Measurements from ENCODE around the gene STAP2.

The STAP2 gene, protein sequence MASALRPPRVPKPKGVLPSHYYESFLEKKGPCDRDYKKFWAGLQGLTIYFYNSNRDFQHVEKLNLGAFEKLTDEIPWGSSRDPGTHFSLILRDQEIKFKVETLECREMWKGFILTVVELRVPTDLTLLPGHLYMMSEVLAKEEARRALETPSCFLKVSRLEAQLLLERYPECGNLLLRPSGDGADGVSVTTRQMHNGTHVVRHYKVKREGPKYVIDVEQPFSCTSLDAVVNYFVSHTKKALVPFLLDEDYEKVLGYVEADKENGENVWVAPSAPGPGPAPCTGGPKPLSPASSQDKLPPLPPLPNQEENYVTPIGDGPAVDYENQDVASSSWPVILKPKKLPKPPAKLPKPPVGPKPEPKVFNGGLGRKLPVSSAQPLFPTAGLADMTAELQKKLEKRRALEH

DNA sequence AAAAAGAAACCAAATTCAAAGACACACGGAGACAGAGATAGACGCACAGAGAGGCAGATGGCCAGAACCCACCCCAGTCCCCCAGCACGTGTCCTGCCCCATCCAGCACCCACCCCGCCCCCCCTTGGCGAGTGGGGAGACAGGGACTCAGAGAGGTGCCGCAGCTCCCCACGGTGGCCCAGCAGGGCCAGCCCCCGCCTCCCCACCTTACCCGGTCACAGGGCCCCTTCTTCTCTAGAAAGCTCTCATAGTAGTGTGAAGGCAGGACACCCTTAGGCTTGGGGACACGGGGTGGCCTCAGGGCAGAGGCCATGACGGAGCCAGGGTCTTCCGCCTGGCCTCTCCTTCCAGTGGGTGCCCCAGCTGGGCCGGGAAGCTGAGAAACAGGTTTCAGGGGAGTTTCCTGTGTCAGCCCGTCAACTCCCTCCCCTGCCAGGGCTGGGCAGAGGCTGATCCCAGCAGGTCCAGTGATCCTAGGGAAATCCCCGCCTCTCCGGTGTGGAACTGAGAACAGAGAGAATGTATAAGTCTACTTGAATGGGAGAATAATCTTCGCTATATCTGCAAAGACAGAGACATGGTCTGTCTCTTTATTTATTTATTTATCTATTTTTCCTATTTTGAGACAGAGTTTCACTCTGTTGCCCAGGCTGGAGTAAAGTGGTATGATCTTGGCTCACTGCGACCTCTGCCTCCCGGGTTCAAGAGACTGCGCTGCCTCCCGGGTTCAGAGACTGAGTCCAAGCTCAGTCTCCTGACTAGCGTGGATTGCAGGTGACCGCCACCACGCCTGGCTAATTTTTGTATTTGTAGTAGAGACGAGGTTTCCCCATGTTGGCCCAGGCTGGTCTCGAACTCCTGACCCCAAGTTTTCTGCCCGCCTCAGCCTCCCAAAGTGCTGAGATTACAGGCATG, at the start of gene STAP2:
Gene STAP2, minus strand, starts transcription at position 387 of the 915 bp plus-strand sequence. Its CDS starts 74 bp downstream, at position 313.
- DNase-seq (ENCODE audit: low read depth): no peak

DNA sequence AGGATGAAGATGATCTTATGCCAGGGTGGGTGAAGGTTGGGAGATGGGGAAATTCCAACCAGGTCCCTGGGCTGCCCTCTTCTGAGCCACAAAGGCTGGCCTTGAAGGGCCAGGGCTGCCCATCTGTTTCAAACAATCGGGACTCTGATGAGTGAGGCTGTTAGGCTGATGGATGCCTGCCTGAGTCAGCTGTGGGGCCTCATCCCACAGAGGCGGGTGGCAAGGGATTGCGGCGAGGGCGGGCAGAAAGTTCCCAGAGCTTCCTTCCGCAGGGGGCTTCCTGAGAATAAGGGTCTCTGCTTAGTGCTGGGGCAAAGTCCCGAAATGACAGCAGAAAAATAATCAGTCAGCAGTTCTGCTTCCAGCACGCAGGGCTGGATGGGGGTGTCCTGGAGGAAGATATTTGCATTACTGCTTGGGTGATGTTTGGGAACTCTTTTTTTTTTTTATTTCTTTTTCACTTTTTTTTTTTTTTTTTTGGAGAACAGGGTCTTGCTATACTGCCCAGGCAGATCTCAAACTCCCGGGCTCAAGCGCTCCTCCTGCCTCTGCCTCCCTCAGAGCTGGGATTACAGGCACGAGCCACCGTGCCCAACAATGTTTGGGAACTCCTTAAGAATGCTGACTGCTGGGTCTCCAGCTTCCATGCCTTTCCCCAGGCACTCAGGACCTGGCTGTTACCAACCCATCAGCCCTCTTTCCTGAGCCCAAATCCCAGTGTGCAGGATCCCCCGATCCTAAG, 47.6 kb upstream of the STAP2 start:
- DNase-seq (ENCODE audit: low read depth): no peak

DNA sequence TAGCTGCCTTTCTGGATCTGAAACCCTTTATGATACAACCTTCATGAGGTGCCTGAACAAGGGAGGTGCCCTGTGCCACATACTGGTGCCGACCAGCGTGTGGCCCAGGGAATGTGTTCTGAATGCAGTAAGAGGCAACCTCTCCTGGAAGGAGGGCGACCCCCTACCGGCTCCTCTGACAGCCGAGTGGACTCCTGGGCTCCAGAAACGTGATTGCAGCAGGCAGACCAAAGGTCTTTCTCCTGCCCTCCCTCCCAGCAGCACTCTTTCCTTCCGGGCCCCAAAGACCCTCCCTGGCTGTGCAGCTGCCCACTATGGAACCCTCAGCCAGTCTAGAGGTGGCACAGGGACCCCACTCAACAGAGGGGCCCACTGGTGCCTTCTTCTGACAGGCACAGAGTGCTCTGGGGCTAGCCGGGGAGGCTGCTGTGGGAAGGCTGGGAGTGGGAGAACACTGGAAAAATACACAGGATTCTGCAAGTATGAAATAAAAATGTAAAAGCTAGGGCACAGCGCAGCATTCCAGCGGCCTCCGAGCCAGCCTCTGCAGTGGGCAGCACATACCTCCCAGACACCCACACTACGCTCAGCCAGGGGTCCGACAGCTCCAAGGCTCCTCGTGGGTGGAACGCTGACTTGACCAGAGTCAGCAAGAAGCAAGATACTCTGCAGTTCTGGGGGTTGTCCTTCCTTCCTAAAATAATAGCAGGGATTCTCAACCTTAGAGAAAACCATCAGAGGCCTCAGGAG, 46.8 kb upstream of the STAP2 start:
- no peak for DNase-seq (ENCODE audit: low read depth)

DNA sequence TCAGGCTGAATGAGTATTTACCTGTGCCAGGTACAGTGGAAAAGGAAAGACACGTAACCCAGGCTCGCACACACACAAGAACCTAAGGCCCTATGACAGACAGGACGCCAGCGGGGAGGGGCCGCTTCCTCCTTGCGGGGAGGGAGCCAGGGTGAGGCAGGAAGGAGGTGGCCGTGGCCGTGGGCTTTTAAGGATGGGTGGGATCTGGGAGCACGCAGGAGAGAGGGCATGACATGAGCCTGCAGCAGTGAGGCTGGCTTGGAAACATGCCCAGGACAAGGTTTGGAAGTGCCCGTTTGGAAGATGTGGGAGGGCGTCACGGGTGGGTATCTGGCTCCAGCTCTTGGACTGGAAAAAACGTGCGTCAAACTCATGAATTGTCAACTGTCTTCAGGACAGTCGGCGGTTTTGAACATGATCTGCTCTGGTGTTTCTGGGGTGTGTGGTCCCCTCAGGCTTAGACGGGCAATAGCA, 41.7 kb upstream of the STAP2 start:
- peak; percentile 33 for DNase-seq (ENCODE audit: low read depth)

DNA sequence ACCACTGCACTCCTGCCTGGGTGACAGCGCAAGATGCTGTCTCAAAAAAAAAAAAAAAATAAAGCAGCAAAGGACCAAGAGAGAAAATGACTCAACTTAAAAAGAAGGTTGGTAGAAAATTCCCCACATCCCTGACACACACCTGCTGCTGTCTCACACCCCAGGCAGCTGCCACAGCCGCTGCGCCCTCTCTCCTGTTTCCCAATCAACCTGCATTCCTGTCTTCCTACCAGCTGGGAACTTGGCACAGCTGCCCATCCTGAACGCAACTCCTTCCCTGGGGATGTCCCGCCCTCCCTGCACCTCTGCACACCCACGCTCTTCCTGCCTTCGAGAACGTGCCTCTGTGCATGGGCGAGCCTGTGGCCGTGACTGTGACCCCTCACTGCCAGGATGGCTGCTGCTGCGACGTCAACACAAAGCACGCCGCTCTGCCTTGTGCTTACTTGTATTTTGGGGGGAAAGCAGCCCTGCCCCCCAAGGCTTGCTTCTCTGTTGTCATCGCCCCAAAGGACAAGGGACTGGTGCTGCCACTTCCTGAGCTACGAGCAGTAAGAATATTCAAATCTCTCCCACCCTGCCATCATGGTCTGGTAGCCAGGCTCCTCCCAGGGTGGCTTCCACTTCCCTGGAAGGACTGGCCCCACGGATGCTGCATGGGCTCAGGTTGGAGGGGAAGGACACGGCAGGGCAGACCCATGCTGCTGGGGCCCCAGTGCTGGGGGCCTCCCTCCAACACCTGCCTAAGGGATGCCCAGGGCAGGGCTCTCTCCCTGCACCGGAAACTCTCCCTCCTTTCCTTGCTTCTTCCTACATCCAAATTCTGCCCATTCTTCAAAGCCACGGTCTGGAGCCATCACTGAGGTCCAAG, 41.0 kb upstream of the STAP2 start:
- DNase-seq (ENCODE audit: low read depth): no peak

DNA sequence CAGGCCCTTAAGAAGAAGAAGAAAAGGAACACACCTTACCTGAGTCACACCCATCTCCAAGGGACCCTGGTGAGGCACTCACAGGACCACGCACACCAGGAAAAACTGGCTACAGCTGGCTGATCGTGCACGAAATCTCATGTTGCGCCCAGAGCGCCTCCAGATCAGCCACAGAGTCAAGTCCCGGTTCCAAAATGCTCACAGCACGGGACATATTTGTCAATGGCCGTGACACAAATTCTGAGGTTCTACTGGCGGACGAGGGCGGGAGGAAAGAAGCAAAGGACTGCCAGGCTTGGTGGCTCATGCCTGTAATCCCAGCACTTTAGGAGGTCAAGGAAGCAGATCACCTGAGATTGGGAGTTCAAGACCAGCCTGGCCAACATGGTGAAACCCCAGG, 40.3 kb upstream of the STAP2 start:
- DNase-seq (ENCODE audit: low read depth): no peak

DNA sequence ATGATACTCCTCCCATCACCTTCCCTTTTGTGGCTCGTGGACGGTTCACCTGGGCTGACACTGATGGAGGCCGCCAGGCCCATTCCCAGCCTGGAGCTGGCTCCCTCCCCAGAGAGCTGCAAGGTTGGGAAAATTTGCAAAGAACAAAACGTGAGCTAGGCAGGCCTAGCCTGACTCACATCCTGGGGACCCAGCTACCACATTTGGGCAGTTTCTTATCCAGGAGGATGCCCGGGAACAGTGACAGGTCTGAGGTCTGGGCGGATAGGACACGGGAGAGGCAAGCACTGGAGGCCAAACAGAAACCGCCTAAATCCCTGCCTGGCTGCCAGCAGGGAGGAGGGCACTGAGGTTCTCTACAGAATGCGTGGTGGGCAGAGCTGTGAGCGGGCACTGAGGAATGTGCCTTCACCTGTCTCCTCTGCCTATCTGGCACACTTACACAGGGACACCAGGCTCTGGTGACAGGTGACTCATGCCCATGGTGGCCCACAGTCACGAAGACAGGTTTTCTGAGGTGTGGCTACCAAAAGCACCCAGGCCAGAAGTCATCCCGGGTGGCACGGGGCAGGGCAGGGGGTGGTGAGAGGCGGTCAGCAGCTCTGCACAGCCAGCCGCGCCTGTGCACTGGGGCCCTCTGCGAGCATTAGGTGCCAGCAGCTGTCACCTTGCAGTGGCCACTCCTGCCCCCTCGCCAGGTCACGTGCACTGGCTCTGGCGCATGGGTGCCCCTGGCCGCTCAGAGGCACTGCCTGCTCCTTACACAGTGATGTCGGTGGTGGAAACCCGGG, 38.6 kb upstream of the STAP2 start:
- no peak for DNase-seq (ENCODE audit: low read depth)

DNA sequence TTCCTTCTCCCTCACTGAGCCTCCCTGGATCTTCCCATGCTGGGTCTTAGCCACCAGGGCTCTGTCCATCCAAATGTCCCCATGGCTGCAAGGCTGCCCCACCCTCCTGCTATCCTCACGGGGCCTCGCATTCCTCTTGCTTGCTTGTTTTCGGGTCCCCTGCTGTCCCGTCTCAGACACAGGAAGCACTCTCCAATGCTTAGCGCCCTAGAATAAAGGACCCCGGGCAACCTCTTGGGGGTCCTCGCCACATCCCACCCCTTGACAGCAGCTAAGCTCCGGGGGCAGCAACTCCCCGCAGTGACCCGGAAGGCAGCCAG, 38.0 kb upstream of the STAP2 start:
- DNase-seq (ENCODE audit: low read depth): no peak

DNA sequence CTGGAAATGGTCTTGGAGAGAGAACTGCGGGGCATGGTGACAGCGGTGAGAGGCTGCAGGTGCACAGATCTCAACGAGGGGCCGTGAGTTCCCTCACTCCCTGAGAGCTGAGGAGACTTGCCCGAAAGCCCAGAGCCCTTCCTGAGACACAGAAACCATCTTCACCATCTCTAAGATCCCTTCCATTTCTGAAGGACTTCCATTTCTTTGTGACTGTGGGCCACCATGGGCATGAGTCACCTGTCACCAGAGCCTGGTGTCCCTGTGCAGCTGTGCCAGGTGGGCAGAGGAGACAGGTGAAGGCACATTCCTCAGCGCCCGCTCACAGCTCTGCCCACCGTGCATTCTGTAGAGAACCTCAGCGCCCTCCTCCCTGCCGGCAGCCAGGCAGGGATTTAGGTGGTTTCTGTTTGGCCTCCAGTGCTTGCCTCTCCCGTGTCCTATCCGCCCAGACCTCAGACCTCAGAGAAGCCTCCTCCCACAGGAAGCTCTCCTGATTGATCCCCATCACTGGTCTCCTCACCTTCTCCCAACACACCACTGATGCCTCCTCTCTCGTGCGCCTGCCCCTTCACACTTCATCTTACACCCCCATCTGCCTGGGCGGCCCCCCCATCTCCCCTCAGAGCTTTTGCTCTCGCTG, 37.5 kb upstream of the STAP2 start:
- no peak for DNase-seq (ENCODE audit: low read depth)

DNA sequence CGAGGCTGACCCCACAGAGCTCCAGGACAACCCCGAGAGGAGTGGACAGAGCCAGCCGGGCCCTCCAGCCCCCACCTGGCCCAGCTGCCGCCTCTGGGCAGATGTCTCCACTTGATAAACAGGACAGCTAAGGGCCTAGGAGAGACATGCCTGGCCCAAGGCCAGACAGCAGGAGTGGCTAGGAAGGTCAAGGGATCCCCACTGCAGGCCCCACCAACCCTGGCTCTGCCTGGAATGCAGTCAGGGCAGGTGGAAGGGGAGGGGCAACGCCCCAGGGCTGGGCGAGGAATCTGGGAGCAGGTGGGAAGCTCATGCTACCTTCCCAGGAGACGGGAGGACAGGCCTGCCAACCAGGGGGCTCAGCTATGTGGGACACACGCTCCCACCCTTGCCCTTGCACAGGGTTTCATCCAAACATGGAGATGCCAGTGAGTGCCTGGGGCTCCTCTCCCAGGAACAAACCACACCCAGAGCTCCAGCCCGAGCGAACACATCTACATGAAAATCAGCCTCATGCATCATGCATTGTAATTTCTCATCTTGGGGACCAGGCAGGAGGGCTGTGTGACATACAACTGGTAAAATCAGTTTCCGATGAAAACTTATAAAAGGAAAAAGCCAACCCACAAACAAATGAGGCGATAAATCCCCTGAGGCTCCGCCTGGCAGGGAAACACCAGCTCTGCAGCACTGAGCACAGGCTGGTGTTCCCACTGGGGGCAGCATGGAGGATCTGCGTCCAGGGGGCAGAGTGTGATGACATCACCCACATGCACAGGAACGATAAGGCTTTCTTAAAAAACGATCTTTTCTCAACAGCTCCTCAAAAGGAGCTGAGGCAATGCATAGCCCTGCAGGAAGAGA, 36.8 kb upstream of the STAP2 start:
- DNase-seq (ENCODE audit: low read depth): no peak

DNA sequence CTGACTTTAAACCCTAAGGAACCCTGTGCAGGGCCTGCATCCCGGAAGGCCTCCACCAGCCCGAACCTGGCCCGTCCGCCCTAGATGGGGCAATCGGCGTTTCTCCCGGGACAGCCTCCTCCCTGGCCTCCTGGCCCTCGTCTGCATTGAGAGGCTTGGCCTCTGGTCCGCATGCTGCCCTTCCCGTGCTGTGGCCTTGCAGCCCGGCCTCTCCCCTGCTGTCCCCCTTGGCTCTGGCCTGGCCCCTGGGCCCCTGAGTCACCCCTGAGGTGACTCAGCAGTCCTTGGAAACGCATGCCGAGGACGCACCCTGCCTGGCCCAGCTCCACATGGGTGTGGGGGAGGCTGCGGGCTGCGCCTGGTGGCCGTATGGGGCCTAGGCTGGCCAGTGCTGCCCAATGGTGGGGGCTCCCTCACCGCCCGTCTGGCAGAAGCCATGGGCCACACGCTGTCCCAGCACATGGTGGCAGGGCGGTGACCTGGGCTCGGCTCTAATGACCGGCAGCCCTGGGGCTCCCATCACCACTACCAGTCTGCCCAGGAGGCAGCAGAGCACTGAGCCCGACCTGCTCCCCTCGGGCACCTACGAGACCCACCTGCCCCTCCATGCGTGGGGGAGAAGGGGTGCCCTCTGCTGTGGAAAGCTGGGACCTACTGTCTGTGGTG, 36.0 kb upstream of the STAP2 start:
- DNase-seq (ENCODE audit: low read depth): no peak

DNA sequence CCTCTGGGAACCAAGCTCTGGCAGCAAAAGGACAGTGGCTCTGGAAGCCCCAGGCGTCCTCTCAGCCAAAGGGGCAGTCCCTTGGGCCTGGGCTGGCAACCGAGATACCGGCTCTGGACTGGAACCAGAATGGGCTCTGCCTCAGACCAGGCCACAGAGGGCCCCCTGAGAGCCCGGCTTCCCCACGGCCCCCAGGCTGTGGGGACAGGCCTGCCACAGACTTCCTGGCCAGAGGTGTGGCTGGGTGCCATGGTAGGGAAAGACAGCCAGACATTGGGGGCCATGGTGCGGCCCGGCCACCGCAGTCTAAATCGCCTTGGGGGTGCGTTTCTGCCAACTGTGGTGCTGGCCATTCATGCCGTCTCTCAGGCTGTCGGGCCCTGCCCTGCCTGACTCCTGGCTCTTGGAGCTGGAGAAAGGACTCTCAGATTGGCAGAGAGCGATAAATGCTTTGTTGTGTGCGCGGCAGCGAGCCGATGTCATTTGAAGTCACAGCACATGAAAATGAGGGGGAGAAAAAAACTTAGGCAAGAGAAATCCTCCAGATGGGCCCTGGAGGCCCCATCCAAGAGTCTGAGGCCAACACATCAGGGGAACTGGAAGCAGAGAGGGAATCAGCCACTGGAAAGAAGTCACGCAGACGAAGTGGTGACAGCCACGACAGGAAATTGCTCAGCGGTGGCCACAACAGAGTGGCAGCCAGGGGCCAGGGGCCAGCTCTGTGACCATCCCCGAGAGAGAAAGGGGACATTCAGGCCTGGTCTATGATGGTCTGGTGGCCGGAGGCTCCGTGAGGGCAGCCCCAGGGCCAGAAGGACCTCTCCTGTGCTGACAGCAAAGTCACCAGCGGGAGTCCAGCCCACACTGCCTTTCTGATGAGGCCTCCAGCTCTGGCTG, 35.2 kb upstream of the STAP2 start:
- no peak for DNase-seq (ENCODE audit: low read depth)

DNA sequence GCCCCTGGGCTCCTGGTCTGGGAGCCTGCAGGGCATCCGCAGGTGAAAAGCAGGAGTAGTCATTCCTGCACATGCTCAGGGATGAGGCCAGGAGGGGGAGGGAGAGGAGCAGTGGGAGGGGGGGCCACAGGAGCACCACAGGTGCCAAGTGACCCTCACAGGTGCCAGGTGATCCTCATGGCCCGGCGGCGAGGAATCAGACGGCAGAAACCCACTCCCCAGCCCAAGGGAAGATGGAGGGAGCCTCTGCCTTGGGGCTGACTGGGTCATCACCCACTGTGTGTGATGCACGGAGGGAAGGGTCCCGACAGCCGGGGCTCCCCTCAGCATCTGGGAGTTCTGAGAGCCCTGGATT, 34.4 kb upstream of the STAP2 start:
- DNase-seq (ENCODE audit: low read depth): no peak

DNA sequence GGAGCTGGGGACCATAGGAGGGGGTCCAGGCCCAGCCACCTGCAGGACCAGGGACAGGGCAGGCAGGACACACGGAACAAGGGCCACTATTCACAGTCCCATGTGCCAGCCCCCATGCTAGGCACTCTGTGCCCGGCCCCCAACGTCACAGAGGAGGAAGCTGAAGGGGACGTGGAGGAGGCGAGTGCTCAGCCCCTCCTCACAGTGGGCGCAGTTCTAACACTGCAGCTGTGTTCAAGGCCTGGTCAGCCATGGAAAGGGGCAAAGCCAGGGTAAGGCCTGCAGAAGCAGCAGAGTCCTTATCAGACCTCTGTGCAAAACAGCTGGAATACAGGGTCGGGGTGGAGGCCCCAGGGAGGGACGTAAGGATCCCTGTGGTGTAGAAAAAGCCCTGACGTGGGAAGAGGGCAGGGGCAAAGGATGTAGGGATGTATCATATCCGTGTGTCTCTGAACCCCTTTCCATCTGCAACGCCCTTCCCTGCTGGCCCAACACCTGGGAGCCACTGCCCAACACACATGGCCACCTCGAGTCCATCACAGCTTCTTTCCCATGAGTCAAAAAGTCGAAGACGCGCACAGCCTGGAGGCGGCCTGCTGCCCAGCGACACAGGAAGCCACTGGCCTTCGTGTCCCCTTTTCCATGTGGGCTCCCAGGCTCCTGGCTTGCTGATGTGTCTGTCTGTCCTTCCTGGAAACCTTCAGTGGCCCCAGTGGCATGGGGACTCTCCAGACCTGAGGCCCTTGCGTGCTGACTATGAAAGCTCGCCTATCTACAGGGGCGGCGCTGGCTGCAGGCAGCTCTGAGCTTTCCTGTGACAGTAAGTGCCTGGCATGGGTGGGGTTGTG, 33.8 kb upstream of the STAP2 start:
- DNase-seq (ENCODE audit: low read depth): no peak

DNA sequence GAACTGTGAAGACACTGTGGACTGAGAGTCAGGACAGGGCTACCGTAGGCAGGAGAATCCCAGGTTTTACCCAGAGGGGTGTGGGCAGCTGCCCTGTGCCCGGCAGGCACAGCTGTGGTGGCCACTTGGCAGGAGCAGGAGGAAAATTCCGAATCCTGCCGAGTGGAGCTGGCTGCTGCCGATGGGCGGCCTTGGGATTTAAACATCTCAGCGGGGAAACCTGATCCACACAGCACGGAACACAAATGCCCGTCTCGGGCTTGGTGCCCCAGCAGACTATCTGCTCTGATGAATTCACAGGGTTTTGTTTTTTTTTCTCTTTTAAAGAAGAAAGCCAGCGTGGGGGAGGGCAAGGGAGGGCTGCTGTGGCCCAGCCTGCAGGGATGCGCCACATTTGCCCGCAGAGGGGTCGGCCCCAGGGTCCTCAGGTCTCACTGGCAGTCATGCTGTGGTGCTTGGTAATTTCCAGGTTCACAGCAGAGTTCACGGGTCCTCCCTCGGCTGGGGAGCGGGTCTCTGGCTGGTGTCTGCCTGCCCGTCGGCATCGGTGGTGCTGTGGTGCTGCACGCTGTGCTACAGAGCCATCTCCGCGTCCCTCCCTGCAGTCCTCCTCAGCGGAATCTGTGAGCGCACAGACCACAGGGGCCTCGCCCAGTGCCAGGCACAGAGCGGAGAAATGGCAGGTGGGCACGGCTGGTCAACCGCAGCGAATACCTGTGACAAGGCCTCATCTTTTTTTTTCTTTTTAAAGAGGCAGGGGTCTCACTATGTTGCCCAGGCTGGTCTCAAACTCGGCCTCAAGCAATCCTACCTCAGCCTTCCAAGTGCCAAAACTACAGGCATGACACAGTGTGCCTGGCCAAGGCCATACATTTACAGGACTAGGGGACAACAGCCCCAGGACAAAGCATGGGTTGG, 32.9 kb upstream of the STAP2 start:
- DNase-seq (ENCODE audit: low read depth): no peak
